Stimulated activated CD4-positive, alpha-beta T cell treated with anti-CD3 and anti-CD28 coated beads, Interleukin-15, amount 100 ng/mL, for 48 hours (primary cell): ENCODE results near the gene UBAP1L.
"Not testable (repeated sequence)": the region's sequence is repeated elsewhere in the genome, so short reads cannot be mapped to it uniquely, and the experiment has no call there.

Source experiments
- DNase-seq, 2 donors: peaks; one replicate each; pipeline ENCODE4 v3.0.0-alpha.2; 2020; ENCODE audit warnings: low read depth in 2 of 2

UBAP1L gene

DNA sequence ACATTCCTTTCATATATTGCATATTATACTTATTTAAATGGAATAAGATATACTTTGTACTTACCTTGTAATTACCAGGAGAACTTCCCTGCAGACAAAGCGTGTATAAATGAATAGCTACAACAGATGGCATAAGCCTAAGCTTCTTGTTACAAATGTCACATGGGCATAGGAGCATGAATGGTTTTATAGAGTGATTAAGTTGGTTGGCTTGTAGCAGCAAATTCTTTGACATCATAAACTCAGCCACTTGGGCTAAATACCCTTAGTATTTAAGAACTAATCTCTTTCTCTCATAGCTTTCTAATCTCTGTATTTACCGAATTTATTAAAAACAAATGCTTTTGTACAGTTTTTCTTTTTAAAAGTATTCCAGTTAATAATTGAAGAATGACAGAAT, at the start of gene UBAP1L:
Gene UBAP1L, minus strand, starts transcription at position 115 of the 400 bp plus-strand sequence. CDS start 8,985 bp downstream, outside the sequence.
- DNase-seq: no peak

DNA sequence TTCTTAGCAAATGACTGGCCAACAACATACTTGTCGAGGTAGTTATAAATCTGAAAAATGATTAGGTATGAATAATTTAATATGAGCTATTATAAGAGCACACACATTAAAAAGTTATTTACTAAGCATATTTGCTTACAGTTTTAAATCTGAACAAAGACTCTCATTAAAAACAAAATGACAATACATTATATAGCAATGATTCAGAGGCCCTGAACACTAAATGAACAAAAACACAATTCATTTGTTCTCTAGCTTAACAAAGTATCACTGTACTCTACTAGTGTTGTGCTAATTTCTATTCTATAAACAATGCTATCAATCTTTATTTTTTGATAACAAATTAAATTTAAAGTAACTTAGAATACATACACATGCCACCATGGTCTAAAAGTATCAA, 49.1 kb upstream of the UBAP1L start:
- no peak for DNase-seq

DNA sequence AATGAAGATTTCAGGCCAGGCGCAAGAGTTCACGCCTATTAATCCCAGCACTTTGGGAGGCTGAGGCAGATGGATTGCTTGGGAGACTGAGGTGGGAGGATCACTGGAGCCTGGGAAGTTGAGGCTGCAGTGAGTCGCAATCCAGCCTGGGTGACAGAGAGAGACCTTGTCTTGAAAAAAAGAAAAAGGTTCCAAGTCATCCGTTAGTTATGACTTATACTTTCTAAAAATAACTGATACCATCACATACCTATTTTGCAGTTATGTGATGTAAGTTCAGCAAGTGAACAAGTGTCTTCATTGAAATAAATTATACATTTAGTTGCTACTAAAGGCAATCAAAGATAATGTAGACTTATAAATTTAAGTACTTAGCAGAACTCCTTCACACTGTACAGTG, 48.0 kb upstream of the UBAP1L start:
- no peak for DNase-seq

DNA sequence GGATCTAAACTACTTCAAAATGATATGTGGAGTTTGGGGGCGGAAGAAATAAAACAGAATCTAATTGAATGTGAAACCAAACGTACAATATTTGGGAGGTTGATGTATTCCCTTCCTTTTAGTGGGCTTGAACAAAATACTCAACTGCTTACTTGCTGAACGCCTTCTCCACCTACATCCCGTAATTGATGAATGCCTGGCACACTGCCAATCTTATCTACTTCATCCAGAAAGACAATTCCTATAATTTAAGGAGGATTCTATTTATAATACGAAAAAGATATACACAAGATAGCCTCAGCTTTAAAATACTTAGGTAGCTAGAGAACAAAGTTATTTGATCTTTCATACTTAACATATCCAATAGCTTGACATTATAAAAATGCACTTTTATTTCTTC, 41.7 kb upstream of the UBAP1L start:
- DNase-seq: no peak

DNA sequence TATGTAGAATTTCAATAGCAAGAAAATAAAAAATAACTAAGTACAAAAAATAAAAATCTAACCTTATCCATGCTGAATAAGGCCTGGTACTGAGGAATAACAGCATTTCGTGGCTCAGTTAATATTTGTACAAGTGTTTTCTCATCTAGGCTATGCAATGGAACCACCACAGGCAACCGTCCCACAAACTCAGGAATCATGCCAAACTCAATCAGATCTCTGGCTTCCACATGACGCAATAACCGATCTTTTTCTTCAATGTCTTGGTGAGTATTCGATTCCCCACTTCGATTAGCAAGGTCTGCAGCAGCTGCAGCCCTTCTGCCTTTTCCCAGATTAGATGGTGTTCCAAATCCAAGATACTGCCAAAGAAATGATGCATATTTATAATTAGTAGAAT, 39.7 kb upstream of the UBAP1L start:
- DNase-seq: no peak

DNA sequence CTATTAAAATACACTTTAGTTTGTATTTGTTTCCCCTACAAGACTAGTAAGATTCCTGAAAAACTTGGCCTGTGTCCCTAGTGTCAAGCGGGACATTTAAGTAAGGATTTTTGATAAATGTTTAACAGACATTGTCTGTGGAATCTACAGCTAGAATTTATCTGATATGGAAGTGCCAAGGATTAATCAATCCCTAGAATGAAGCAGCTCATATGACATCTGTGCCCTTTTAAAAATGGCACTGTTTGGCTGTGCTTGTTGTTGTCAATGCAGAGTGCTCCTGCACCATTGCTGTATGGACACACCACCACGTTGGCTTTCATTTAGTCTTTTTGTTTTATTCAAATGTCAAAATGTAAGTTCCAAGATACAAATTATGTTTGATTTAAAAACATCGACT, 32.9 kb upstream of the UBAP1L start:
- DNase-seq: no peak

DNA sequence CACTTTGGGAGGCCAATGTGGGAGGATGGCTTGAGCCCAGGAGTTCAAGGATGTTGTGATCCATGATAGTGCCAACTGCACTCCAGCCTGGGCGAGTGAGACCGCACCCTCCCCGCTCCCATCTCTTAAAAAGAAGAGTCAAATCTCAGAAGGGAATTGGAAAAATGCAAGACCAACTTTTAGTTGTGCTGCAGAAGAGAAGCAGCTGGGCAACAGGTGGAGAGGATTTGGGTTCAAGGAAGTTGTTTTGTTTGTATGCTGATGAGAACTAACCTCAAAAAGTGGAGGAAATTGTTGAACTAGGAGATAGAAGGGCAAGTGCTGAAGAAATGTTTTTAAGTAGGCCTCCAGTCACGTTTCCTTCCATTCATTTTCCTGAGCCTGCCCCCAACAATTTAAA, 31.4 kb upstream of the UBAP1L start:
- DNase-seq: no peak

DNA sequence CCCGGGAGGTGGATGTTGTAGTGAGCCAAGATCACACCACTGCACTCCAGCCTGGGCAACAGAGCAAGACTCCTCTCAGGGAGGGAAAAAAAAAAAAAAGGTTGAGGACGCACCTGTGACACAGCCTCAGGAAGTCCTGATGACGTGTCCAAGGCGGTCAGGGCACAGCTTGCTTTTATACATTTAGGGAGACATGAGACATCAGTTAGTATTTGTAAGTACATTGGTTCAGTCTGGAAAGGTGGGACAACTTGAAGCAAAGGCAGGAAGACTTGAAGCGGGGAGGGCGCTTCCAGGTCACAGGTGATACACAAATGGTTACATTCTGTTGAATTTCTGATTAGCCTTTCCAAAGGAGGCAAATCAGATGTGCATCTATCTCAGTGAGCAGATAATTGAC, 23.6 kb upstream of the UBAP1L start:
- DNase-seq: not testable (repeated sequence)

DNA sequence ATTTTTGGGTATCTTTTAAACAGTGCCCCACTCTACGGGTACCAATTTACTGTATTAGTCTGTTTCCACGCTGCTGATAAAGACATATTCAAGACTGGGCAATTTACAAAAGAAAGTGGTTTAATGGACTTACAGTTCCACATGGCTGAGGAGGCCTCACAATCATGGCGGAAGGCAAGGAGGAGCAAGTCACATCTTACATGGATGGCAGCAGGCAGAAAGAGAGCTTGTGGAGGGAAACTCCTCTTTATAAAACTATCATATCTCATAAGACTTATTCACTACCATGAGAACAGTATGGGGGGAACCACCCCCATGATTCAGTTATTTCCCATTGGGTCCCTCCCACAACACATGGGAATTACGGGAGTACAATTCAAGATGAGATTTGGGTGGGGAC, 22.9 kb upstream of the UBAP1L start:
- not testable (repeated sequence) for DNase-seq

DNA sequence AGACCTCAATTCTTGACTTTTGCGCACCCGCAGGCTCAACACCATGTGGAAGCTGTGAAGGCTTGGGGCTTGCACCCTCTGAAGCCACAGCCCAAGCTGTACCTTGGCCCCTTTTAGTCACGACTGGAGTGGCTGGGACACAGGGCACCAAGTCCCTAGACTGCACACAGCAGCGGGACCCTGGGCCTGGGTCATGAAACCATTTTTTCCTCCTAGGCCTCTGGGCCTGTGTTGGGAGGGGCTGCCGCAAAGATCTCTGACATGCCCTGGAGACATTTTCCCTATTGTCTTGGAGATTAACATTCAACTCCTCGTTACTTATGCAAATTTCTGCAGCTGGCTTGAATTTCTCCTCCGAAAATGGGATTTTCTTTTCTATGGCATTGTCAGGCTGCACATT, 22.1 kb upstream of the UBAP1L start:
- DNase-seq: not testable (repeated sequence)

DNA sequence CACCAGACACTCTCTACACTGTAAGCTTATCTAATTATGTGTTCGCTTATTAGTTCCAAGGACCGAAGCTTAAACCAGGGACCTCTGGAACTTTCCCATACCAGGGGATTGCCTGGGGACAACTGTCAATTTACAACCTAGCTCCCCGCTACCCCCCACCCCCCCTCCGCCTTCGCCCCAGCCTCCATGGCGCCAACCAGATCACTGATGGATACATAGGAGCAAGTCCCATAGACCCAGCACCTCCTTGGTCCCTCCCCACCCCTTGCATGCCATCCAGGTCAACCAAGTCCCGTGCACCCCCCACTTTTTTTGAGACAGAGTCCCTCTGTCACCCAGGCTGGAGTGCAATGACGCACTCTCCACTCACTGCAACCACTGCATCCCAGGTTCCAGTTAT, 19.5 kb upstream of the UBAP1L start:
- no peak for DNase-seq

DNA sequence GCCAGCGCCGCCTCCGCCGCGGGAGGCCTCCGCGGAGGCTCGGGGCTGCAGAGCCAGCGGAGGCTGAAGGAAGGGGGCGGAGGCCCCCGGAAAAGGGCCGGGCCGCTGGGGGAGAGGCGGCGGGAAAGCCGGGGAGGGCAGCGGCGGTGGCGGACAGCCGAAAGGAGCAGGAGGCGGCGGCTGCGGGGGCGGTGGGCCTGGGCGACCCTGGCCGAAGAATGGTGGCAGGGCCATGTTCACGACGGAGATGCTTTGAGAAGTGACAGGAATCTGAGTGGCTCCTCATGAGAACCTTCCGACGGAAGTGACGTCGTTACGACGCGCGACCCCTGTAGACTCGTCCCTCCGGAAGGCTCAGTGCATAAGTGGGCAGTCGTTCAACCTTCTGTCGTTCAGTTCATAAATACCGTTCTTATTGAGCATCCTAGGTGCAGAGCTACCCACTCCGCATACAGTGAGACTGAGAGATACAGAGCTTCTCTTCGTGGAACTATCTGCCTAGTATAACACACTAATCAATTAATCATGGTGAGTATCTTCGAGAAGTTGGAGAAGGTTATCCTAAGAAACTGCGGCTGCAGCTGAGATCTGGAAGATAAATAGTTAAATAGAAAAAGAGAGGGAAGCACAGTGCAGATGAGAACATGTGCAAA, 18.7 kb upstream of the UBAP1L start, which contains the start of gene PDCD7:
Gene PDCD7, minus strand, starts transcription at position 261 of the 653 bp plus-strand sequence. Its CDS starts 27 bp downstream, at position 234.
- peak; percentile 74 to 75 for DNase-seq

DNA sequence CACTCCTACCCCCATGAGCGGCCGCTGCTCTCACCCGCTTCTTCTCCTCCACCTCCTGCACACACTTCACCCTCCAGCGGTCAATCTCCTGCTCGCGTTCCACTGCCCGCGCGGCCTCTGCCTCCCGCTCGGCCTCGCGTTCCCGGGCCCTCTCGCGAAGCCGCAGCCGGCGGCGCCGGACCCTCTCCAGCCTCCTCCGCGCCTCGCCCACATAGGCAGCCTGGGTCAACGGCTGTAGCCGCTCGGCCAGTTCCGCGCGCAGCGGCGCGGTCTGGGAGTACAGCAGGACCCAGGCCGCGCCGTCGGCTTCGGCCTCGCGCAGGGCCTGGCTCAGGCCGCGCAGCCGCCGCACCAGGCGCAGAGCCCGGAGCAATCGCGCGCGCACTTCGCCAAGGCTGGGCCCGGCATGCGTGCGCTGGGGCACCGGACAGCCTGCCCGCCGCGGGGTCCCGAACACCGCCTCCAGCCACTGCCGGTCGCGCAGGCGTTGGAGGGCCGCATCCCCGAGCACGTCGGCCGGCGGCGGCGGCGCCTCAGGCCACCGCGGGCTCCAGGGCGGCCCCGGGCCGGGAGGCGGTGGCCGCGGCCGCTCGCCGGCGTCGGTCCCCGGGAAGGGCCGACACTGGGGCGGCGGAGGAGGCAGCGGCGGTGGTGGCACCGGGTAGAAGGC, 18.0 kb upstream of the UBAP1L start:
- DNase-seq: no peak

DNA sequence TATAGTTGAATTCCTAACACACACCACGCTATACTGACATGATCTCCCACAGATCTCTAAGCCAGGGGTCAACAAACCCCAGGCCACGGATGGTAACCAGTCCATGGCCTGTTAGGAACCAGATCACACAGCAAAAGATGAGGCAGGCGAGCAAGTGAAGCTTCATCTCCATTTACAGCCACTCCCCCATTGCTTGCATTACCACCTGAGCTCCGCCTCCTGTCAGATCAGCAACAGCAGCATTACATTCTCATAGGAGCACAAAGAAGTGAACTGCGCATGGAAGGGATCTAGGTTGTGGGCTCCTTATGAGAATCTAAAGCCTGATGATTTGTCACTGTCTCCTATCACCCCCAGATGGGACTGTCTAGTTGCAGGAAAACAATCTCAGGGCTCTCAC, 15.9 kb upstream of the UBAP1L start:
- DNase-seq: no peak

DNA sequence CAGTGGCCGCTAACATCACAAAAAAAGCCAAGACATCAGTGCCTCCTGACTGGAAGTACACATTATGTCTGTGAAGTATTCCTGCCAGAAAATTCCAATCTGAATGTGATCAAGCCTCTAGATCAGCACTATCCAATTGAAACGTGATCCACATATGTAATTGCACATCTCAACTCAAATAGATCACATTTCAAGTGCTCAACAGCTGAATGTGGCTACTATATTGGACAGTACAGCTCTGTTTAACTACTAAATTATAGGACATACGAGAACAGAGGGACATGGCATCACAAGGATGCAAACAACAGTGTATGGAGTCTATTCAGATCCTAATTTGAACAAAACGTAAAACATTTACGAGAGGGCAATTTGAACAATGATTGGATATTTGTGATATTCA, 542 bp upstream of the UBAP1L start:
- no peak for DNase-seq

DNA sequence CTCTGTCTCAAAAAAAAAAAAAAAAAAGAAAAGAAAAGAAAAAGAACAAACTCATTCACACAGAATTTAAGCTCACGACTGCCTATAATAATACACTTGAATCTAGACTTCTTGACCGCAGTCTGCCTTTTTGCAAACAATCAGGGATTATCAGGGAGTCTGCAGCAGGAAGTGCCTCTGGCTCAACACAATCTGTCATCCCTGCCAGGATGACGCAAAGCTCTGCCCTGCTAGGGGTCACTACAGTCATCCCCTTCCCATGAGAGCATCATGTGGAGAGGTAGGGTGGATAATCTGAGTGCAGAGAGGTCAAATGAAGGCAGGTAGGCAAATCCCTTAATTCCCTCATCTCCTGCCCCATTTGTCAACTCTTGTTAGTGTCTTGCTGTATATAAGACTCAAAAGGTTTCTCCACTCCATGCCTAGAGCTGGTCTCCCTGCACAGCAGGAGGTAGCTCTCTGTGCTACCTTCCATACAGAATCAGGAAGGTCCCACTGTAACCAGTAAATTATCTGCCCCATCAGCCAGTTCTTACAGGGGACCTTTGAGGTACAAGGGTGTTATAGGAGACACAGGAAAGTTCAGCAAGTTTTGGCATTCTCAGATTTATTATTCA, 4.2 kb downstream of the UBAP1L start:
- DNase-seq: no peak

DNA sequence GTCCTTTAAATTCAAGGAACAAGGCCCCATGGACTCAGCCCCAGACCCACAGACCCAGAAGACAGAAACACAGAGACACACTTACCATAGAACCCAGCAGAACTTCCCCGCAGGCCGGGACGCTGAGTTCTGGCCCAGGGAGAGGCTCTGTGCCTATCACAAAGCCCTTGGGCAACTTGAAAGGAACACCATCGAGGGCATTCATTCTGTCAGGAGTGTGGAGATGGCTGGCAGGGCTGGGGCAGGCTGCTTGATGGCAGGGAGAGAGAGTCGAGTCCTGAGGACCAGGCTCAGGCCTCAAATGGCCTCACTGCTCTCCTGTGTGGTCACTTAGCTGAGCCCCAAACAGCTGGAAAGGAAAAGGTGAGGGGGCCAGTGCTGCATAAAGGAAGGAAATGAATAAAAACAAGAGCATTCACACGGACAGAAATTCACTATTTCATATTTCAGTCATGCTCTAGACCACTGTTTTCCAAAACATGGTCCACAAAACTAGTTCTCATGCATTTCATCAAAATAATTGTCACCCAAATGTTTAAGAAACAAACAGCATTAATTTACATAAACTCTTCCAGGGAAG, 8.9 kb downstream of the UBAP1L start:
- no peak for DNase-seq

DNA sequence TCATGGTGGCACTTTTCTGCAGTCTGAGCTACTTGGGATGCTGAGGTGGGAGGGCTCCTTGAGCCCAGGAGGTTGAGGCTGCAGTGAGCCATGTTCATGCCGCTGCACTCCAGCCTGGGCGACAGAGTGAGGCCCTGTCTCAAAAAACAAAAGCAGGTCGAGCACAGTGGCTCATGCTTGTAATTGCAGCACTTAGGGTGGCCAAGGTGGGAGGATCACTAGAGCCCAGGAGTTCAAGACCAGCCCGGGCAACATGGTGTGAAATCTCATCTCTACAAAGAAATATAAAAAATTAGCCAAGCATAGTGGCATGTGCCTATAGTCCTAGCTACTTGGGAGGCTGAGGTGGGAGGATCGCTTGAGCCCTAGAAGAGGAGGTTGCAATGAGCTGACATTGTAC, 10.0 kb downstream of the UBAP1L start:
- no peak for DNase-seq

DNA sequence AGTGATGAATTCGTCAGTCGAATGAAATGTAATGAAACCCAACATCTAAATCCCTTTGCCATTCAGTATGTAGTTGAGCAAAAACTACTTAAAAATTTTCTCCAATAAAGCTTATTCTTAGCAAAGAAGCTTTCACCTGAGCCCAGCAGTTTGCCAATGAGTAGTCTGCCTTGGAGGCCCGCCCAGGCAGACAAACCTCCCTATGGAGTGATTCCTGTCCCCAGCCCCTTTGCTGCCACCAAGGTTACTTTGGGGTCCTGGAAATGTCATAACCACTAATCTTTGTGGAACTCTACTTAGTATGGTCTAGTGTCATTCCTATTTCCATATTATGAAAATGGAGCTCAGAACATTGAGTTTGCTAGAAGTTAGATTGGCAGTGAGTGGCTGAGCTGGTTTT, 12.1 kb downstream of the UBAP1L start:
- no peak for DNase-seq

DNA sequence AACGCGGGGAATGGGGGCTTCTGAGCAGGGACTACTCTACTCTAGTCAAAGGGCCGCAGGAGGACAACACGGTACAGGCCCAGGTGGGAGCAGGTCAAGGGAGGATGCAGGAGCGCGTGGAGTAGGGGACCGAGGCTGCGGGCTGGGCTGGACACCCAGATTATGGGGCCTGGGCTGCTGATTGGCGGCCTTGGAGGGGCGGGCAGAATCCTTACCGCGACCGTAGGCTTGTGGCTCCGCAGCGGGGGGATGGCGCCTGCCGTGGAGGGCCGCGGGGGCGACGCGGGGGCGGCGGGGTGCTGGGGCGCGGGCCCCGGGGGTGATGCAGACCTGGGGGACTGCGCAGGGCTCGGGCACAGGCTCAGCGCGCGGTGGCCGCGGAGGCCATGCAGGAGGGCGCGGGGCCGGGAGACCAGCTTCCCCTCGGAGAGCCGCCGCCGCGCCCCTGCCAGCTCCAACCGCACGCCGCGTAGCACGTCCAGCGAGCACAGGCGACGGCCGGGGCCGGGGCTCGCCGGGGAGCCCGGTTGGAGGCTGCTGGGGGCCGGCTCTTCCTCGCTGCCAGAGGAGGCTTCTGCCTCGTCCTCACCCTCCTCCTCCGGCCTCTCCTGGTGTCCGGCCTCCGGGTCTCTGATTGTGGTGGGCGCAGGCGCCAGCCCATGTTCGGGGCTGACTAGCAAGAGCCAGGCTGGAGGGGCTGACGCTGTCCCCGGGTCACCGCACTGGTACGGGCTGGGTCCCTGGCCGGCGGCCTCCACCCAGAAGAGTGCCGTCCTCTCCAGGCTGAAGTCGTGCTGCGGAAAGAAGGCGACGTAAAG, 12.9 kb downstream of the UBAP1L start:
- DNase-seq: no peak

DNA sequence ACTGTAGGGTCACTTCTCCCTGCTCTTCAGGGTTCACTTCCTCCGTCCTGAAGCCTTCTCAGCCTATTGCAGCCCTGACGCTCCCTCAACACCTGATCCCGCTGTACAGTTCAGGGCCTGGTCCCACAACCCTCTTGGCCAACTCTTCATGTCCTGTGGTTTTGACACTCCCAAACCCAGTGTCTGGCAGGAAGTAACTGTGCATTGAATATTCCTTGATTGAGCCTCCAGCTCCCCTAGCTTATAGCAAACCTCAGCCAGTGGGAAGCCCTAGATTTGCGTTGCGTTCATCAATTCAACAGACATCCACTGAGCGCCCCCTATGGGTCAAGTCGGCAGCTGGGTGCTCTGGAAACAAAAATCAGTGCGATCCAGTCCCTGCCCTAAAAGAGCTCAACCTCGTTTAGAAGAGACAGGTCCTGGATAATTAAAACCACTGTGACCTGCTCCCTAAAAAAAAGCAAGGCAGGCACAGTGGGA, 13.5 kb downstream of the UBAP1L start:
- DNase-seq: peak; percentile 22 to 50

DNA sequence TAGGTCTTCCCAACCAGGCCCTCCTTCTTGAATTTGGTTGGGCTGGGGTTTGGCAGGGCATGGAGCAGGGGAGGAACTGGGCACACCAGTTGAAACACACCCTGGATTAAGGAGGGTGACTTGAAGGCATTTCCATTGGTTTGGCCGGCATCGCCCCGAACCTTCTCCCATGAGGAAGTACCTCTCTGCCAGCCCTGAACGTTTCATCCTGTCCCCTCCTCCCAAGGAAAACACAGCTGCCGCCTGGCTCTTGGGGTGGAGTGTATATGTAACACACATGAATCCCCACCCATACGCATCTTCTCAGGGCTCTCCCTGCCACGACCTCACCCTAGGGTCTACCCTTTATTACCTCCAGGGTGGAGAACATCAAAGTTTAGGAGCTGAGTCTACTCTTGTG, 14.6 kb downstream of the UBAP1L start:
- no peak for DNase-seq
